GM19193 (cell line): ENCODE data around the gene KIF2C.

Source experiments
- POLR2A ChIP-seq: IDR thresholded peaks from 4 replicates; pipeline ENCODE4 v1.6.1; 2011; ENCODE audit not compliant: insufficient read depth, insufficient read length; ENCODE audit errors: extremely low read depth

KIF2C gene

GRCh38 chr1:44778705-44779576, 39.3 kb downstream of the KIF2C start:
- TF ChIP-seq POLR2A = no peak

GRCh38 chr1:44780583-44781121, 41.0 kb downstream of the KIF2C start:
- no peak for TF ChIP-seq POLR2A

- no peak for TF ChIP-seq POLR2A
Measured at GRCh38 chr1:44783697-44784093, 44.1 kb downstream of the KIF2C start.

- peak; percentile 37 for TF ChIP-seq POLR2A
Measured at GRCh38 chr1:44784094-44785028, 44.7 kb downstream of the KIF2C start.

- no peak for TF ChIP-seq POLR2A
Measured at GRCh38 chr1:44785029-44785380, 45.4 kb downstream of the KIF2C start.

- TF ChIP-seq POLR2A = no peak
Measured at GRCh38 chr1:44785501-44786137, 46.0 kb downstream of the KIF2C start.

- TF ChIP-seq POLR2A = peak; percentile 34
Measured at GRCh38 chr1:44786138-44786840, 46.7 kb downstream of the KIF2C start.

- TF ChIP-seq POLR2A = no peak
Measured at GRCh38 chr1:44786841-44787426, 47.3 kb downstream of the KIF2C start.

GRCh38 chr1:44787506-44787905, 47.9 kb downstream of the KIF2C start:
- TF ChIP-seq POLR2A = no peak

- TF ChIP-seq POLR2A = no peak
Measured at GRCh38 chr1:44788120-44788860, 48.7 kb downstream of the KIF2C start, which contains the start of gene BEST4. TSS of gene BEST4 (minus strand) at chr1:44788170. CDS start at chr1:44787705, 465 bp downstream.

- no peak for TF ChIP-seq POLR2A
Measured at GRCh38 chr1:44790968-44791801, 51.5 kb downstream of the KIF2C start.
